NCI-H2029 (cell line): ENCODE measurements around the gene YPEL3.
"Not testable (repeated sequence)": the region's sequence is repeated elsewhere in the genome, so short reads cannot be mapped to it uniquely, and the experiment has no call there.

Source experiments
- DNase-seq: peaks from one replicate; lab custom pipeline; 2025; lab: John Stamatoyannopoulos, UW

The YPEL3 gene, protein sequence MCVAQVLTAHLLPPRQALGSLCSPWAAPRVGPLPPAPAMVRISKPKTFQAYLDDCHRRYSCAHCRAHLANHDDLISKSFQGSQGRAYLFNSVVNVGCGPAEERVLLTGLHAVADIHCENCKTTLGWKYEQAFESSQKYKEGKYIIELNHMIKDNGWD

DNA sequence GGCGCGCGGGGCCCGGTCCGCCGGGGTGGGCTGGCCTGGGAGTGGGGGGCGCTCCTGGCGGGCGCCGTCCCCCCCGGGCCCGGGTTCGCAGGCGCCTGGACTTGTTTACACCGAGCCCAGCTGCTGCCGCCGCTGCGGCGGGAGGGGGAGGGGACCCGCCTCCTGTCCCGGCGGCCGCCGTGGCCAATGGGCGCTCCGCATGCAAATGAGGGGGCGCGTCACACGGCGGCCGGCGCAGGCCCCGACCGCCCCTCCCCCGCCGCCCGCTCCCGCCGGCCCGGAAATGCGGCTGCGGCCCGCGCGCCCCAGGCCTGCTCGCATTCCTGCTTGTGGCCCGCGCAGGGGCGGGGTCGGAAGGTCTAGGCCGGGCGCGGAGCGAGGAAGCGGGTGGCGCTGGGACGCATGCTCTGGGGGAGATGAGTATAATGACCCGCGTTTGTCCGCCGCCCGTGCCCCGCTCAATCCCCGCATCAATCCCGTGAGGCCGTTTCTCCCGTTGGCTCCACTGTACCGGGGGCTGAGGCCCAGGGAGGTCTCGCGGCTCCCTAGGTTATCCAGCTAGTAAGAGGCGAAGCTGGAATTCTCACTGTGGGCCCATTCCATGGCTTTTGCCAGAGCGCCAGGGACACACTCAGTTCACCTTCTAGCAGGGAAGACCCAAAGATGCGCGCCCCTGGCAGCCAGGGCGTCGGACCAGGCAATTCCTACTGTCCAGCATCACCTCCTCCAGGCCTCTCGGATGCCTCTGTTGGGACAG lies at the start of gene YPEL3:
Gene YPEL3 (minus strand): TSS at position 109 of the 757 bp plus-strand sequence. CDS start 731 bp downstream, outside the sequence.
- DNase-seq: peak; percentile 80

DNA sequence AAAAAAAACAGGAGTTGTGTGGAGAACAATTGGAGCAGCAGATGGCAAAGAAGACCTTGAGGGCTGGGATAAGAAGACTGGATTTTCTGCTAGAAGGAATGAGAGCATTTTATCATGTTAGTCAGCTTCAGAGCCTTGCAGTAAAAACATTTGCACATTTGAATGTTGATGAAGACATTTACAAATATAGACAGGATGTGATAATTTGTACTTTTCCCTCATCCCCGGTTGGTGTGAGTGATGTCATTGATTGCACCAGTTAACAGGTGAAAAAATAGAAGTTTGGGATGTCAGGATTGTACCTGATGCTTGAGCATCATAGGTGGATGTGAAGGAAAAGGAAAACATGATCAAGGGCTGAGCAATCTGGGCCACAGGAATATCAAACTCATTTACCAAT lies 49.6 kb upstream of the YPEL3 start:
- DNase-seq: no peak

DNA sequence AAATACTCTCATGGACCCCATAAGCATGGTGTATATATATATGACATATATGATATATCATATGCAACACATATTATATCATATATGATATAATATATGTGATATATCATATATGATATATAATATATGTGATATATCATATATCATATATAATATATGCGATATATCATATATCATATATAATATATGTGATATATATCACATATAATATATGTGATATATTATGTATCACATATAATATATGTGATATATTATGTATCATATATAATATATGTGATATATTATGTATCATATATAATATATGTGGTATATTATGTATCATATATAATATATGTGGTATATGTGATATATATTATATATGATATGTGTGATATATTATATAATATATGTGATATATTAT lies 48.9 kb upstream of the YPEL3 start:
- no peak for DNase-seq

DNA sequence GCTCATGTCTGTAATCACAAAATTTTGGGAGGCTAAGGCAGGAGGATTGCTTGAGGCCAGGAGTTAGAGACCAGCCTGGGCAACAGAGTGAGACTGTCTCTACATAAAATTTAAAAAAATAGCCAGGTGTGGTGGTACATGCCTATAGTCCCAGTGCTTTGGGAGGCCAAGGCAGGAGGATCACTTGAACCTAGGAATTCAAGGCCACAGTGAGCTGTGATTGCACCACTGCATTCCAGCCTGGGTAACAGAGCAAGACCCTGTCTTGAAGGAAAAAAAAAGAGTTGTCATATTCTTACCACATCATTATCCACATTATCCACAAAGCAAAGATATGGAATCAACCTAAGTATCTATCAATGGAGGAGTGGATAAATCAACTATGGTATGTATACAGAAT lies 48.0 kb upstream of the YPEL3 start:
- DNase-seq: no peak

DNA sequence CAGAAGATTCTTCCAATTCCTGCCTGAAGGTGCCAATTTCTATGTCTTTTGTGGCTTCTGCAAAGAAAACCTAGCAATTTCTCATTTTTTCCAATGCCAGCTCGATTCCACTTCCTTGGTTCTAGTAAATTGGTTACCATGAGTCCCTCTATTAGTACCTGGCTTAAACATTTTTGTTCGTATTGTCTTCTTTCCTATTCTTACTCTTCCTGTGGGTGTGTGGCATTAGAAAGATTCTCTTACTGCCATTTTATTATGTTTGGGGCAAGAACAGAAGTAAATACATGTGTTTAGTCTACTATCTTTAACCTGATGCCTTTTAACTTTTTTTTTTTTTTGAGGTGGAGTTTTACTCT lies 47.3 kb upstream of the YPEL3 start:
- DNase-seq: no peak

DNA sequence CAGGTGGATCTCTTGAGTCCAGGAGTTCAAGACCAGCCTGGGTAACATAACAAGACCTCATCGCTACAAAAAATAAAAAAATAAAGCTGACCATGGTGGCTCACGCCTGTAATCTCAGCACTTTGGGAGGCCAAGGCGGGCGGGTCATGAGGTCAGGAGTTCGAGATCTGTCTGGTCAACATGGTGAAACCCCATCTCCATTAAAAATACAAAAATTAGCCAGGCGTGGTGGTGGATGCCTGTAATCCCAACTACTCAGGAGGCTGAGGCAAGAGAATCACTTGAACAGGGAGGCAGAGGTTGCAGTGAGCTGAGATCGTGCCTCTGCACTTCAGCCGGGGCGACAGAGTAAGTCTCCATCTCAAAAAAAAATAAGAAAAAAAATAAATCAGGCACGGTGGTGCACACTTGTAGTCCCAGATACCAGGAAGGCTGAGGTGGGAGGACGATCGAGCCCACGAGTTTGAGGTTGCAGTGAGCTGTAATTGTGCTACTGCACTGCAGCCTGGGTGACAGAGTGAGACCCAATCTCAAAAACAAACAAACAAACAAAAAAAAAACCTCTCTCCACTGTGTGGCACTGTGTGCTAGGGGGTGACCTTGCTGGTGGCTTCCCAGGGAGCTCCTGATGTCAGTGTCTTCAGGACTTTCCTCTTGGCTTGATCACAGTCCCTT lies 46.8 kb upstream of the YPEL3 start:
- no peak for DNase-seq

DNA sequence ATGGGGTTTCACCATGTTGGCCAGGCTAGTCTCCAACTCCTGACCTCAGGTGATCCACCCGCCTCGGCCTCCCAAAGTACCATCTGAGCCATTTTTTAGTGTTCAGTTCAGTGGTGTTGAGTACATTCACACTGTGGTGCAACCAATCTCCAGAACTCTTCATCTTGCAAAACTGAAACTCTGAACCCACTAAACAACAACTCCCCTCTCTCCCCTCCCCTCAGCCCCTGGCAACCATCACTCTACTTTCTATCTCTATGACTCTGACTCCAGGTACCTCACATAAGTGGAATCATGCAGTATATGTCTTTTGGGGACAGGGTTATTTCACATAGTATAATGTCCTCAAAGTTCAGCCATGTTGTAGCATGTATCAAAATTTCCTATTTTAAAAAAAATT lies 45.7 kb upstream of the YPEL3 start:
- DNase-seq: no peak

DNA sequence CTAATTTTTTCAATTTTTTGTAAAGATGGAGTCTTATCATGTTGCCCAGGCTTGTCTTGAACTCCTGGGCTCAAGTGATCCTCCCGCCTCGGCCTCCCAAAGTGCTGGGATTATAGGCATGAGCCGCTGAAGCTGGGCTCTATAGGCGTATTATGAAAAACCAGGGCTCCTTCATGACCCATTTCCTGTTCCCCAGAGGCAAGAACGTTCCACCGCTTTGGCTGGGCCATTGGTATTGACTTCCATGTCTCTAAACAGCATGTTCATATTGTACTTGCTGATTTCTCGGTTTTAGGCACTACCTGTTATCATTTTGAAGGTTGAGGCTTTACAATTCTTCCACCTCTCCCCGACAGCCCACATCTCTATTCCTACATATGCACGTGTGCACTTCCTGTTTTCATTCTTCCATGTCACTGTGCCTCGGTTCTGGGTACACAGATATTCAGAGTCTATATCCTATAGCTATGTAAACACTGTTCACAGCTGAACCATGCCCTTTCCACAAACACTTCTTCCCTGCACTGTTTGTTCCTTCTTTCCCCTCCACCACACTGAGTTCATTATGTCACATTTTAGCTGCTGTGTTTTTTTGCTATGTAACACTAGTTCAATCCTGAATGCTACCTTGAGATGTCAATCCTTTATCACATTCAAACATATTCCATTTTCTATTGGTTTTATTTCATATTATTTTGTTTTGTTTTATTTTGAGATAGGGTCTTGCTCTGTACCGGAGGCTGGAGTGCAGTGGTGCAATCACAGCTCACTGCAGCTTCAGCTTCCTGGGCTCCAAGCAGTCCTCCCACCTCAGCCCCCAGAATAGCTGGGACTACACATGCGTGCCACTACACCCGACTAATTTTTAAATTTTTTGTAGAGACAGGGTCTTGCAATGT lies 43.8 kb upstream of the YPEL3 start:
- peak; percentile 37 for DNase-seq

DNA sequence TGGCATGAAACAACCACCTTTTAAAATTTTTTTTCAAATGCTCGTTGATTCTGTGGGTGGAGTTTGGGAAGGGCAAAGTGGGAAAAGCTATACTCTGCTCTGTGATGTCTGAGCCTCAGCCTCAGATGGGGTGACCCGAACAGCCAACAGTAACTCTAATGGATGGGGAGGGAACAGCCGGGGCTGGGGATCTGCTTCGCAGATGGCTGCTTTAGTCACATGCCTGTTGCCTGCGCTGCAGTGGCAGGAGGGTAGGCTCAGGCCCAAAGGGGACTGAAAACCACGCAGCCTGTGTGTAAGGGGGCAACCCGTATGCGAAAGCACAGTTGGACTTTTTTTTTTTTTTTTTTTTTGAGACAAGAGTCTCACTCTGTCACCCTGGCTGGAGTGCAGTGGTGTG lies 41.9 kb upstream of the YPEL3 start:
- no peak for DNase-seq

DNA sequence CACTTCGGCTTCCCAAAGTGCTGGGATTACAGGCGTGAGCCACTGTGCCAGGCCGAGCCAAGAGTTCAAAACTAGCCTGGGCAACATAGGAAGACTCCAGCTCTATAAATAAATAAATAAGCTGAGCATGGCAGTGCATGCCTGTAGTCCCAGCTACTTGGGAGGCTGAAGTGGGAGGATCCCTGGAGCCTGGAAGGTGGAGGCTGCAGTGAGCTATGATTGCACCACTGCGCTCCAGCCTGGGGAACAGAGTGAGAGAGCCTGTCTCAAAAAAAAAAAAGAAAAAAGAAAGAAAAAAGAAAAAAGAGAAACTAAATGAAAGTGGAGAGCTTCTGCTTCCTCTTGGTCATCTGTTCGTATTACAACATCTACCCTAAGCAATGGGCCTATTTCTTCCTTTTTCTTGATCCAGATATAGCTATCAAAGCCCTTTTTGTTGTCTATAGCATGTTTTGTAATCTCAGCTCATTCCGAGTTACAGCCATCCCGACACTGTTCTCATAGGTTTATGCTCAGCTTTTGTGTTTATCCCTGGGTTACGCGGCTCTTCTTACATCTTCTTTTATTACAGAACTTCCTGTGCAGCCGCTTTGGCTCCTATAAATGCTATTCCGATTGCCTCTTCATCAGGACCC lies 41.1 kb upstream of the YPEL3 start:
- no peak for DNase-seq

DNA sequence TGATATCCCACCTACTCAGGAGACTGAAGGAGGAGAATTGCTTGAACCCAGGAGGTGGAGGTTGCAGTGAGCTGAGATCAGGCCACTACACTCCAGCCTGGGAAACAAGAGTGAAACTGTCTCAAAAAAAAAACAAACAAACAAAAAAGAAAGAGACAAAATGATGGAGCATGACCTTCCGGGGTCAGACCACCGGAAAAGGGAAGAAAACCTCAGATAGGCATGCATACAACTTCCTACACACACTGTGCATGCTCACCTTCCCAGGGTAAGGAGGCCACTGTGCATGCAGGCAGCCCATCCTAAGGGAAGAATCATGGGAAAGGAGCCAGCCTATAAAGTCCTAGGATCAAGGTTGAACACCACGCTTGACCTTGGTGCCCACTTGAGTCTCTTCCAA lies 36.6 kb upstream of the YPEL3 start:
- no peak for DNase-seq

DNA sequence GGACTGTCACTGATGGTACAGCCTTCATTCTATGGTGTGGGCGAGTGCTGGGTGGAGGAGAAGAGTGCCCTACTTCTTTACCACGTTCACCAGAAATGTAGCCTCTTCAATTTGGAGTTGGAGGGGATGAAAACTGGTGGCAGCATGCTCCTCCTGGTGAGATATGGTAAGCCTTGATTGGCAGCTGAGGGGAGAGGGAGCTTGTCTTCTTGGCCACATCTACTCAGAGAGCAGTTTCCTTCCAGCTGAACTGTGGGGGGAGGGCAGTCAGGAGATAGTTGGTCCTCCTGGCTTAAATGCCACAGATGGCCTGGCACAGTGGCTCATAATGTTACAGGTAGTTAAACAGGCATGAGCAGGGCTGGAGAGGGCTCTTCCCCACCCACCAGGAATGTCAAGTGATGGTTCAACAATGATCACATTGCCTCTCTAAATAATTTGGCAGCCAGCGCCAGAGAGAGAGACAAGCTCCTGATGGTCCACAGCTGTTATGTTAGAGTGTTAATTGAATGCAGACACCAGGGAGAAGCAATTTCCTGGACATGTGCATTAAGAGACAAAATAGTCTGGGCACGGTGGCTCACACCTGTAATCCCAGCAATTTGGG lies 36.0 kb upstream of the YPEL3 start:
- peak; percentile 97 for DNase-seq

DNA sequence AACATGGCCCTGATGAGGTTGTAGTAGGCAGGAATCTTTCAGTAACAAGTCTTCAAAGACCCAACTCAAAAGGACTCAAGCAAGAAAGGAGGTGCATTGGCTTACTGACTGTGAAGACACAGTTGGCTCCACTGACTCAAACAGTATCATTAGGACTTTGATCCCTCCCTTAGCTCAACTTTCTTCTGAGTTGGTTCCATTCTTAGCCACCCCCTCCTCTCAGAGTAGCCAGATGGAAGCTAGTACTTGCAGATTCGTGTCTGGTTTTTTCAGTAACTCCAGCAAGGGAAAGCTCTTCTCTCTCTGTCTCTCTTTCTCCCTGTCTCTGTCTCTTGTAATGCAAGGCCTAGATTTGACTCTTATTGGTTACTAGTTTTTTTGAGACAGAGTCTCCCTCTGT lies 32.0 kb upstream of the YPEL3 start:
- DNase-seq: no peak

DNA sequence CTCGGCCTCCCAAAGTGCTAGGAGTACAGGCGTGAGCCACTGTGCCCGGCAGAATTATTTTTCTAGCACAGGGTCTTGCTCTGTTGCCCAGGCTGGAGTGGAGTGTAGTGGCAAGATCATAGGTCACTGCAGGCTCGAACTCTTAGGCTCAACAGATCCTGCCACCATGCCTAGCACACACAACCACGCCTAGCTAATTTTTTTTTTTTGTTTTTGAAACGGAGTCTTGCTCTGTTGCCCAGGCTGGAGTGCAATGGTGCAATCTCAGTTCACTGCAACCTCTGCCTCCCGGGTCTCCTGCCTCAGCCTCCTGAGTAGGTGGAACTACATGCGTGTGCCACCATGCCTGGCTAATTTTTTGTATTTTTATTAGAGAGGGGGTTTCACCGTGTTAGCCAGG lies 29.7 kb upstream of the YPEL3 start:
- DNase-seq: not testable (repeated sequence)

DNA sequence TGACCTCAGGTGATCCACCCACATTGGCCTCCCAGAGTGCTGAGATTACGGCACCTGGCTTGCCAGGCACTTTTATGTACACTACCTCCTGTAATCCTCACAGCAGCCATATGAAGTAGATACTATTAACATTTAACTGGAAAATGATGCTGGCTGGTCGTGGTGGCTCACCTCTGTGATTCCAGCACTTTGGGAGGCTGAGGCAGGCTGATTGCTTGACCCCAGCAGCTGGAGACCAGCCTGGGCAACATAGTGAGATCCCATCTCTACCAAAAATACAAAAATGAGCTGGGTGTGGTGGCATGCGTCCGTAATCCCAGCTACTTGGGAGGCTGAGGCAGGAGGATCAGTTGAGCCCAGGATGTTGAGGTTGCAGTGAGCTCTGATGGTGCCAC lies 29.0 kb upstream of the YPEL3 start:
- no peak for DNase-seq

DNA sequence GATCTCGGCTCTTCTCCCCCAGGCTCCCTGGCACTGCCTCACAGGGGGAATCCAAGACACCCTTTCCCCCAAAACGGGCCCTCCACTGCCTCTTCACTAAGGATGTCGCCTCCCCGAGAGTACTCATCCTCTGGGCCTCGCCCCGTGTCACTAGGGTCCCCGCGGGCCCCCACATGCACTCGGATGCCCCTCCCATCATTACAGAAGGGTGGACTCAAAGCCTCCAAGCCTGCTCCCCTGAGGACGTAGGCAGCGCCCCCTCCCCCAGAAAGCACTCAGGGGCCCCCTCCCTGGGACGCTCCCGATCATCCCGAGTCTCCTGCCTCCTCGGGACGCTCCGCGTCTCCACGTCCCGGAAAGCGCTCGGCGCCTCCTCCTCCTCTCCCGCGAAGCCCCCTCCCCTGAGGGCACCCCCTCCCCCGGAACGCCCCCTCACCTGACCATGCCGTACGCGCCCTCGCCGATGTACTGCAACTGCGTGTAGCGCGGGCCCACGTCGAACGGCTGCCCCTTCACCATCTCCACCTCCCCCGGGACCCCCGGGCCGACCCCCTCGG lies 26.7 kb upstream of the YPEL3 start:
- DNase-seq: no peak

DNA sequence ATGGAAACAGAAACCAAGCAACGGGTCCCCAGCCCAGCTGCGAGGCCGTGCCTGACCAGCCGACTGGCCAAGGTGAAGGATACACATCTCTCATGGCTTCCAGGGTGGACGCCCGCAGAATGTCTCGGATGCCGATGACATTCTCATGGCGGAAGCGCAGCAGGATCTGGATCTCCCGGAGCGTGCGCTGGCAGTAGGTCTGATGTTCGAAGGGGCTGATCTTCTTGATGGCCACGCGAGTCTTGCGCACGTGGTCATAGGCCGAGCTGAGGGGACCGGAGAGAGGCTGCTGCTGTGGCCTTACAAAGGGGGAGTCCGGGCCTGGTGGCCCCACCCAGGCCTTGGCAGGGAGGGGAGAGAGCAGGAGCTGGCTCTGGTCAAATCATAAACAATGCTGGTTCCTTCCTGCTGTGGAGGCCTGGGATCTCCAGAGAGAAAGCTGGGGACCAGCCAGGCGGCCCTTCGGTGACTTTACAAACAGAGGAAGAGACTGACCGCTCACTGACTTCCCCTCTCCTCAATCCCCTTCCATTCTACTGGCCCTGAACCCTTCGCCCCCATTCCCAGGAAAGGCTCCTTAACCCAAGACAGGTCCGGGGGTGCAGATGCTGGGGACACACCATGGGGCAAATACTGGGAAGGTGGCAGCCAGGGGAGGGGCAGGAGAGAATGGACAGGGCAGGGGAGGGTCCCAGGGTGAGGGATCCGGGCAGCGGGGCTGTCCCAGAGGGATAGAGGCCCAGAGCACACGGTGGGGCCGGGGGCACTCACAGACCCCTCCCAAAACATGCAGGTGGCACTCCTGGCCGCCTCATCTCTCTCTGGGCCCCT lies 25.9 kb upstream of the YPEL3 start:
- DNase-seq: no peak

DNA sequence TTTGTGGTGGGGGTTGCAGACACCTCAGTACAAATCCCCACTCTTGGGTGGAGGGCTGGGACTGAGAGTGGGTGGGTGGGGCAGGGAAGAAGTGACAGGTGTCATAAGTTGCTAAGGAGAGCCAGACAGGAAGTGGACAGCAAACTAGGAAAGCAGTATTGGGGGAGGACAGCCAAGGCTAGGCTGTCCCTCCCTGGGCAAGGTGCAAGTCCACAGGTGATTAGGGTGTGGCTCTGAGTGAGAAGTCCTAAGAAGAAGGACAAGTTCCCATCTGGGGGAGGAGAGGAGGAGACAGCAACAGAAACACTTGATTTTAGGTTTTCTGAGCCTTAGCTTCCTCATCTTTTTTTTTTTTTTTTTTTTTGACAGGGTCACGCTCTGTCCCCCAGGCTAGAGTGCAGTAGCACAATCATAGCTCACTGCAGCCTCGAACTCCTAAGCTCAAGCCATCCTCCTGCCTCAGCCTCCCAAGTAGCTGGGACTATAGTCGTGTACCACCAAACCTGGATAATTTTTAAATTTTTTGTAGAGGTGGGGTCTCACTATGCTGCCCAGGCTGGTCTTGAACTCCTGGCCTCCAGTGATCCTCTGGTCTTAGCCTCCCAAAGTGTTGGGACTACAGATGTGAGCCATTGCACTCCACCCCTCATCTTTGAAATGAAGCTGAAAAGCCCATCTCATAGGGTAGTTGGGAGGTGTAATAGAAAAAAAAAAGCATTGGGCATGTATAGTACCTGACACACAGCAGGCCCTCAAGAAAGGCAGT lies 24.5 kb upstream of the YPEL3 start:
- no peak for DNase-seq

DNA sequence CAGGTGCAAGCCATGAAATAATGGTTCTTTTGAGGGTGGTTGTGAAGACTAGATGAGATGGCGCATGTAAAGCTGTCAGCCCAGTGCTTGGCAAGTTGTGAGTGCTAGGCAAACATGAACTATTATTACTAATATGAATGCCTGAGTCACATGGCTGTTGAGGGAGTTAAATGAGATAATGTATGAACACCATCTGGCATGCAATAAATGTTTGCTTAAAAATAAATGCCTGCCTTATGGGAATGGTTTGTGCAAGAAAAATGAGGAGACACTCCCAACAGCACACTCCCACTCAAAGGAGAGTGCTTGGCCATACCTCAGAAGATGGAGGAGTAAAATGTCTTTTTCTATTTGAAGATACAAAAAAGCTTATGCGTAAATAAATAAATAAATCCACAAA lies 23.4 kb upstream of the YPEL3 start:
- no peak for DNase-seq

DNA sequence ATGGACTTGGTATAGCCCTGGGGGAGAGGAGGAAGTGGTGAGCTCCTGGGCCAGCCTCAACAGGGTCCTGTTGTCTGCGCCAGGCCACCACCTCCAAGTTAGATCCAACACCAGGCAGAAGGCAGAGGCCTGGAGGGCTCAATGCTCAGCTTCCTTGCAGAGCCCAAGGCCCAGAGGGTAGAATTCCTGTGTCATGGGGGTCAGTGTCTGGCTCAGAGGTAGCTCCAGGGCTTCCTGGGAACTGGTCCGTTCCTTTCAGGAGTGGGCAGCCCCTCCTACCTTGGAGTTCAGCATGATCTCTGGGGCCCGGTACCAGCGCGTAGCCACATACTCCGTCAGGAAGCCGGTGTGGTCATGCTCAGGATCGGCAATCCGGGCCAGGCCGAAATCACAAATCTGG lies 21.8 kb upstream of the YPEL3 start:
- no peak for DNase-seq
